Activated B cell treated with CpG ODN at 0.5 μM for 24 hours (primary cell): ENCODE results near the gene SCN1B. TPM values are rescaled to one million over a fixed set of nuclear protein-coding genes. Genes with fewer than 3 reads are reported as not detected.

Source experiments
- ATAC-seq: fragments of 200-7000 bp; cut with Tn5 transposase; one replicate; pipeline ENCODE4 v1.10.0; 2021; ENCODE audit warnings: low read depth, mild to moderate bottlenecking, moderate library complexity
- CTCF ChIA-PET: fragments of 350-600 bp; sonication (Branson Sonifier 250); formaldehyde crosslinking; loops from one replicate; lab custom pipeline; 2021; ENCODE audit warnings: antibody characterized with exemption; lab: Charles Lee
- POLR2A ChIA-PET: fragments of 350-600 bp; sonication (Branson Sonifier 250); formaldehyde crosslinking; loops from one replicate; lab custom pipeline; 2021; ENCODE audit warnings: antibody characterized with exemption; lab: Charles Lee
- DNase-seq: peaks from one replicate; pipeline ENCODE4 v3.0.0; 2022
- H3K27ac Mint-ChIP-seq: one replicate; pipeline ENCODE4 v1.8.0; 2020; ENCODE audit warnings: mixed read lengths
- H3K27me3 Mint-ChIP-seq: one replicate; pipeline ENCODE4 v1.8.0; 2021; ENCODE audit warnings: mixed read lengths
- H3K36me3 Mint-ChIP-seq: one replicate; pipeline ENCODE4 v1.8.0; 2021; ENCODE audit warnings: low read depth, mixed read lengths
- H3K4me1 Mint-ChIP-seq: one replicate; pipeline ENCODE4 v1.8.0; 2021; ENCODE audit warnings: mixed read lengths
- H3K4me3 Mint-ChIP-seq: one replicate; pipeline ENCODE4 v1.8.0; 2020; ENCODE audit warnings: mild to moderate bottlenecking, mixed read lengths
- H3K9me3 Mint-ChIP-seq: one replicate; pipeline ENCODE4 v1.8.0; 2020; ENCODE audit warnings: mixed read lengths
- intact Hi-C: fragments of 100-400 bp; cut with micrococcal nuclease; formaldehyde crosslinking; loops from one replicate; pipeline ENCODE4 v1.15.1; 2024
- total RNA-seq: library from RNA; stranded (reverse); gene quantifications from 2 replicates; pipeline ENCODE4 v1.2.3, GENCODE V29; 2022
- TF ChIP-seq, protein P1 (sequence below): fragments of 200-600 bp; IDR thresholded peaks from one replicate; pipeline ENCODE4 v1.8.0; 2022; ENCODE audit warnings: antibody characterized with exemption, mild to moderate bottlenecking

The SCN1B gene
- total RNA-seq, 1 donor from 2014 or later: 0.47 TPM

DNA sequence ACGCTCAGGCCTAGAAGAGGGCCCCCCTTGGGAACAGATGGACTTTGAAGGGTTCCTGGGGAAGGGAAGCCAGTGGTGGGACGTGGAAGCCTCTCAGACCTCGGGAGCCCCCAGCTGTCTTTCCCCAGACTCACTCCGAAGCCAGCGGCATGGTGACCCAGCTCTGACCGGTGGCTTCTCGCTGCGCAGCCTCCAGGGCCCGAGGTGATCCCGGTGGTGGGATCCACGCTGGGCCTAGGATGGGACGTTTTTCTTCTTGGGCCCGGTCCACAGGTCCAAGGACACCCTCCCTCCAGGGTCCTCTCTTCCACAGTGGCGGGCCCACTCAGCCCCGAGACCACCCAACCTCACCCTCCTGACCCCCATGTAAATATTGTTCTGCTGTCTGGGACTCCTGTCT is 35.9 kb downstream of the SCN1B start:
- intact Hi-C loops: loop anchor here (2.0 to 10.0 kb wide), 4 partner anchors 201 to 527 kb away; partner anchors contain the start of genes FFAR1 and USF2
- H3K27ac Mint-ChIP-seq: no peak overlapping the region
- DNase-seq (no peak), ATAC-seq (no peak)
- TF ChIP-seq, protein P1, sequence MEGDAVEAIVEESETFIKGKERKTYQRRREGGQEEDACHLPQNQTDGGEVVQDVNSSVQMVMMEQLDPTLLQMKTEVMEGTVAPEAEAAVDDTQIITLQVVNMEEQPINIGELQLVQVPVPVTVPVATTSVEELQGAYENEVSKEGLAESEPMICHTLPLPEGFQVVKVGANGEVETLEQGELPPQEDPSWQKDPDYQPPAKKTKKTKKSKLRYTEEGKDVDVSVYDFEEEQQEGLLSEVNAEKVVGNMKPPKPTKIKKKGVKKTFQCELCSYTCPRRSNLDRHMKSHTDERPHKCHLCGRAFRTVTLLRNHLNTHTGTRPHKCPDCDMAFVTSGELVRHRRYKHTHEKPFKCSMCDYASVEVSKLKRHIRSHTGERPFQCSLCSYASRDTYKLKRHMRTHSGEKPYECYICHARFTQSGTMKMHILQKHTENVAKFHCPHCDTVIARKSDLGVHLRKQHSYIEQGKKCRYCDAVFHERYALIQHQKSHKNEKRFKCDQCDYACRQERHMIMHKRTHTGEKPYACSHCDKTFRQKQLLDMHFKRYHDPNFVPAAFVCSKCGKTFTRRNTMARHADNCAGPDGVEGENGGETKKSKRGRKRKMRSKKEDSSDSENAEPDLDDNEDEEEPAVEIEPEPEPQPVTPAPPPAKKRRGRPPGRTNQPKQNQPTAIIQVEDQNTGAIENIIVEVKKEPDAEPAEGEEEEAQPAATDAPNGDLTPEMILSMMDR: no peak
- H3K4me1 Mint-ChIP-seq: peaks cover 30% of the 10 kb centered on the region
- CTCF ChIA-PET: interaction anchor here (0.7 to 3.3 kb wide), 10 partner anchors 10 to 429 kb away, joined by 3 to 52 read pairs (median 8); partner anchors contain the start of gene LGI4
- H3K9me3 Mint-ChIP-seq: no peaks in the 10 kb centered on the region
- H3K36me3 Mint-ChIP-seq: no peaks in the 10 kb centered on the region
- POLR2A ChIA-PET: interaction anchor here (0.9 to 1.2 kb wide), 6 partner anchors 24 to 270 kb away, joined by 3 to 4 read pairs (median 3); no protein-coding TSS in a partner anchor
- H3K27me3 Mint-ChIP-seq: no peaks in the 10 kb centered on the region
- no peak overlapping the region for H3K4me3 Mint-ChIP-seq

DNA sequence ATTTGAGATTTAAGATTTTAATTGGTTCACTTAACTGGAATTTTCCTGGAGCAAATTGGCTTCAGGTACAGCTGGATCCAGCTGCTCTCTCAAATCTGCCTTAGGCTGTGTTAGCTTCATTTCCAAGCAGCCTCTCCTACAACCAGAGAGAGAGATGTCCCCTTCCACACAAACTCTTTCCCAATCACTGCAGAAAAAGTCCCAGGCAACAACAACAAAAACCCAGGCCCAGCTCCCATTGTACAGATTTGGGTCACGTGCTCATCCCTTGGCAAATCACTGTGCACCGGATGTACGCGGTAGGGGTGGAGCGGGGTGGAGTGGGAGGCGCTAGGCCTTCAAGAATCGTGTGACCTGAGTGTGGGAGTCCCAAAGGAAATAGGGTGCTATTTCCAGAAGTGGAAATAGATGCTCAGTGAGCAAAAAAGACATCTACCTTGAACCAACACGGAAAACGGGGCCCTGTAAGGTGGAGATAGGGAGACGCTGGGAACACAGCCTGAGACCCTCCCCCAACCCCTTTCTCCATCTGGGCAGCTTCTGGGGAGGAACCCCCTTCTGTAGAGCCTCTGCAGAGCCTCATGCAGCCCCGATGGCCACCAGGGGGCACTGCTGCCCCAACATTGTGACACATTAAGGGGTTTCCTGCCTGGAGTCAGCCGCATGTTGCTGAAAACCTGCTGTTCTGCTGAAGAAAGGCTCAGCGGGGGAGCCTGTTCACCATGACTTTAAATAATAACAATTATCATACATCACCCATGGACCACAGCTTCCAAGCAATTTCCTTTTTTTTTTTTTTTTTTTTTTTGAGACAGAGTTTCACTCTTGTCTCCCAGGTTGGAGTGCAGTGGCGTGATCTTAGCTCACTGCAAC is 36.7 kb downstream of the SCN1B start:
- Mint-ChIP-seq H3K4me1 (peaks cover 30% of the 10 kb centered on the region), H3K36me3 (no peaks in the 10 kb centered on the region), H3K4me3 (peak overlapping the region; percentile 24), H3K27me3 (no peaks in the 10 kb centered on the region), H3K27ac (peak overlapping the region; percentile 41), H3K9me3 (no peaks in the 10 kb centered on the region)
- DNase-seq (peak; percentile 88), ATAC-seq (peak; percentile 91)
- POLR2A ChIA-PET: interaction anchor here (0.5 to 1.6 kb wide), 16 partner anchors 20 to 1141 kb away, joined by 3 to 11 read pairs (median 4); partner anchors contain the start of gene FFAR1
- CTCF ChIA-PET: interaction anchor here (0.7 to 3.3 kb wide), 17 partner anchors 11 to 428 kb away, joined by 3 to 52 read pairs (median 4); partner anchors contain the start of genes FXYD3 and LGI4
- intact Hi-C loops: loop anchor here (1.0 to 10.0 kb wide), 10 partner anchors 19 to 526 kb away; partner anchors contain the start of genes FFAR1, LGI4 and USF2
- TF ChIP-seq, protein P1: no peak

DNA sequence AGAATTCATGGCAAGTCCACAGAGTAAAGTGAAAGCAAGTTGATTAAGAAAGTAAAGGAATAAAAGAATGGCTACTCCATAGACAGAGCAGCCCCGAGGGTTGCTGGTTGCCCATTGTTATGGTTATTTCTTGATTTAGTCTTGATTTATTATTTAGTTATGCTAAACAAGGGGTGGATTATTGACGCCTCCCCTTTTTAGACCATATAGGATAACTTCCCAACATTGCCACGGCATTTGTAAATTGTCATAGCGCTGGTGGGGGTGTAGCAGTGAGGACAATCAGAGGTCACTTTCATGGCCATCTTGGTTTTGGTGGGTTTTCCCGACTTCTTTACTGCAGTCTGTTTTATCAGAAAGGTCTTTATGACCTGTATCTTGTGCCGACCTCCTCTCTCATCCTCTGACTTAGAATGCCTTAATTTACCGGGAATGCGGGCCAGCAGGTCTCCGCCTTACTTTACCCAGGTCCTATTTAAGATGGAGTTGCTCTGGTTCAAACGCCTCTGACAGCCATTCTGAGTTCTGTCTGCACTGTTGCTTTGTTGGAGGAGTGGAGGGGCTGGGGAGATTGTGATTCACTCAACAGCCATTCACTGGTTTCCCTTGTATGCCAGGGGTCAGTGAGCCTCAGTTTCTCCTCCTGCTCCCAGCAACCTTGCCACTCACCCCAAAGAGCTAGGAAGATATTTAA is 38.8 kb downstream of the SCN1B start:
- Mint-ChIP-seq H3K4me1 (peaks cover 33% of the 10 kb centered on the region), H3K9me3 (no peaks in the 10 kb centered on the region), H3K36me3 (no peaks in the 10 kb centered on the region), H3K27ac (peak overlapping the region; percentile 30), H3K27me3 (no peaks in the 10 kb centered on the region), H3K4me3 (no peak overlapping the region)
- DNase-seq (no peak), ATAC-seq (no peak)
- POLR2A ChIA-PET: interaction anchor here (0.9 kb wide), 1 partner anchor 17 kb away, joined by 3 read pairs; no protein-coding TSS in a partner anchor
- CTCF ChIA-PET: interaction anchor here (1.2 to 4.2 kb wide), 8 partner anchors 13 to 441 kb away, joined by 3 to 52 read pairs (median 24); partner anchors contain the start of gene LGI4
- intact Hi-C loops: loop anchor here (5.0 to 10.0 kb wide), 3 partner anchors 198 to 396 kb away; partner anchors contain the start of genes FFAR1 and USF2
- TF ChIP-seq, protein P1: no peak

DNA sequence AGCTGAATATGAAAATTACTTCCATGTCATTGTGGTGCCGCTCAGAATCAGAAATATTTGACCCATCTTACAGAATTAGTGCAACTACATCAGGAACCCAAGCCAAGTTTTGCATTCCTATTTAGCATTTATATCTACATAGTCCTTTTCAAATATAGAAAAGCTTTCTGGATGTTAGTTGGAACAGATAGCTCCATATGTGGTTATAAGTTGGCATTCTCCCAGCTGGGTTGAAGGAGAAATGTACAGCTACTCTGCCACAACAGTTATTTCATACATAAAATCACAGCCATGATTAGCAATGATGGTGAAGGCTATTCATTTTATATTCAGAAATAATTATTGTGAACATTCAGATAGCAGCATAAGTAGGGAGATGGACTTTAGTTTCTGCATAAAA is 39.4 kb downstream of the SCN1B start:
- Mint-ChIP-seq H3K27ac (no peak overlapping the region), H3K9me3 (no peaks in the 10 kb centered on the region), H3K4me1 (peaks cover 37% of the 10 kb centered on the region), H3K36me3 (no peaks in the 10 kb centered on the region), H3K27me3 (no peaks in the 10 kb centered on the region), H3K4me3 (no peak overlapping the region)
- CTCF ChIA-PET: interaction anchor here (0.5 to 4.2 kb wide), 10 partner anchors 12 to 922 kb away, joined by 3 to 33 read pairs (median 4); partner anchors contain the start of gene FXYD3
- POLR2A ChIA-PET: interaction anchor here (0.7 to 0.9 kb wide), 2 partner anchors 10 to 16 kb away, joined by 3 read pairs; no protein-coding TSS in a partner anchor
- intact Hi-C loops: loop anchor here (5.0 to 10.0 kb wide), 3 partner anchors 198 to 395 kb away; partner anchors contain the start of genes FFAR1 and USF2
- TF ChIP-seq, protein P1: no peak
- DNase-seq (no peak), ATAC-seq (no peak)
